Midbrain (tissue), 1 donor: ENCODE data around the gene SPIN1.

Experiments used
- DNase-seq: peaks from one replicate; lab custom pipeline; 2025; lab: John Stamatoyannopoulos, UW

SPIN1 gene

DNA sequence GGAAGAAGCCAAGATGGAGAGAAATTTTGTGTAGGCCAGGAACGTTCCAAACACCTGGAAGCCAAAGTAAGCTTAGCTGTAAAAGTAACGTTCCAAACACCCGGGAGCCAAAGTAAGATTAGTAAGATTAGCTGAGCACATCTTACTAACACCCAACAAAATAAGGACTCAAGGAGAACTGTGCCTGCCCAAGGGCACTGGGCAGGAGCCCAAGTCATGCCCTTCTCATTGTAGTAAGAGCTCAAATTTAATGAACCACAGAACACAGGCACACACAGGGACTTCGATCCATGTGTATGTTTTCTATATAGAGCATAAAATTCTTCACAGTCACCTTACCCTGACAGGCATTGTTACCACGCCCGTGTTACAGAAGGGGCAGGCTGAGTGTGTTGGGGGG, 110.6 kb downstream of the SPIN1 start:
- DNase-seq = no peak

GRCh38 chr9:88501086-88501485, 112.8 kb downstream of the SPIN1 start:
- no peak for DNase-seq

DNA sequence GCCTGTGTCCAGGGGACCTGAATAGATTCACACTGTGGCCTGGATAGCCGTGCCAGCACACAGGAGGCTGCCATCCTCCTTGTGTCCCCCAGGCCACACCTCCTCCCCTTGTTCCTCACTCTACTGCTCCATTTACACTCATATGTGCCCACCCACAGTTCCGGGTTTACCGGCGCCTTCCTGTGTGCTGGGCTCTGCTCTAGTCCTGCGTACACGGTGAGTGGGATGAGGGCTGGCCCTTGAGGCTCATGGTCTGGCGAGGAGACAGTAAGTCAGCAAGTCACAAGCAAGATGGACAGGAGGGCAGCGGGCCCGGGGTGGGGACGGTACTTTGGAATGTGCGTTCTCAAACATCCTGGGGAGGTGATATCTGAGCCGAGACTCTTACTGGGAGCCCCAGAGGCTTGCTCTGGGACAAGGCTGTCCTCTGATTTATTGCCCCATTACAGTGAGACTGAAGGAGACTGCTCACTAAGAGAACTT, 114.3 kb downstream of the SPIN1 start:
- DNase-seq = no peak

- DNase-seq = no peak
Measured at GRCh38 chr9:88503081-88503844, 115.0 kb downstream of the SPIN1 start.

DNA sequence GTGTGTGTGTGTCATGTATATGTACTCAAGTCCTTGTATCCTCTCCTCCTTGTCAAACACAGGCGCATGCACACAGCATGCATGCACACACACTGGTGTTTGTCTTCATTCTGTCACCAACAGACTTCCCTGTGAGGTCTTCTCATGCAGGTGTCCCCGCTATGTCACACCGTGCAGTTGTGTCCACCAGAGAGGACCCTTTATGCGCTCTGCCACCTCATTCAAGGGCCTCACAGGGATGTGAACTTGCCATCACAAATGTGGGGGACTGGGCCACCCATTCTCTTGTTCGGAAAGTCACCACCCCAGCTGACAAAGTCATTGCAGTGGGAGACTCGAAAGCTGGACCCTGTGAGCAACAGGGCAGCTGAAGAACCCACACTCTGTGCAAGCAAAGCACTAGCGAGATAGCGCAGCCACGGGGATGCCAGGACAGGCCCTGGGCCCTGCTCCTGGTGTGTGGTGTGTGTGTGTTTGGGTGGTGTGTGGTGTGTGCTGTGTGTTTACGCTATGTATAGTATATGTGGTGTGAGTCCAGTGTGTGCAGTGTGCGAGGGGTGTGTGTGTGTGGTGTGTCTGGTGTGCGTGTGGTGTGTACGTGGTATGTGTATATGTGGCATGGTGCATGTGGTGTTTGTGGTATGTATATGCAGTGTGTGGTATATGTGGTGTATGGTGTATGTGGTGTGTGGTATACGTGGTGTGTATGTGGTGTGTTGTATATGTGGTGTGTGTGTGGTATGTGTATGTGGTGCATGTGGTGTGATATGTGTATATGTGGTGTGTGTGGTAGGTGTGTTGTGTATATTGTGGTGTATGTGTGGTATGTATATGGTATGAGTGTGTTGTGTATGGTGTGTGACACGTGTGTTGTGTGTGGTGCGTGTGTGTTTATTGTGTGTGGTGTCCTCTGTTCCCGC, 115.9 kb downstream of the SPIN1 start:
- DNase-seq = no peak

DNA sequence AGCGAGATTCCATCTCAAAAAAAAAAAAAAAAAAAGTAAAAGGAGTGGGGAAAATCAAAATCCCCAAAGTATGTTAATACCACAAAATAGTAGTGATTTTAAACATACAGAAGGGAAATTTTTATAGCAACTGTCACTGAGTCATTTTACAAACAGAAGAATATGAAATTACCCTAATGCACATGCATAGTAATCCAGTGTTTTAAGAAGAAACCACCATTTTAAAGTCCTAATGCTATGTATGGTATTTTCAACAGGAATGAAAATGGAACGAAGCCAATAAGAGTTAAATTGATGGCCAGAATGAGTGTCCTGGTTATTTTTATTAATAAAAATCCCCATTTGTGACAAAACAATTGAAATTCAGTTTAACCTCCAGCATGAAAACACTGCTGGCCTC, 120.1 kb downstream of the SPIN1 start:
- DNase-seq = no peak

DNA sequence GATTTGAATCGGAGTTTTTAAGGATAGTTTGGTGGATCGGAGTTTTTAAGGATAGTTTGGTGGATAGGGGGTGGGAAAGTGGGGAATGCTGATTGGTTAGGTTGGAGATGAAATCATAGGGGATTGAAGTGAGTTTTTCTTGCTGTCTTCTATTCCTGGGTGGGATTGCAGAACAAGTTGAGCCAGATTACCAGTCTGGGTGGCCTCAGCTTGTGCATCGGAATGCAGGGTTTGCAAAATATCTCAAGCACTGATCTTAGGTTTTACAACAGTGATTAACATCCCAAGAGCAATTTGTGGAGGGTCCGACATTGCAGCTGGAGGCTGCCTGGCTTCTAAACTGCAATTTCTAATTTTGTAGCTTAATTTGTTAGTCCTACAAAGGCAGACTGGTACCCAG, 123.7 kb downstream of the SPIN1 start:
- DNase-seq = no peak

- DNase-seq = no peak
Measured at GRCh38 chr9:88514247-88514646, 126.0 kb downstream of the SPIN1 start.

DNA sequence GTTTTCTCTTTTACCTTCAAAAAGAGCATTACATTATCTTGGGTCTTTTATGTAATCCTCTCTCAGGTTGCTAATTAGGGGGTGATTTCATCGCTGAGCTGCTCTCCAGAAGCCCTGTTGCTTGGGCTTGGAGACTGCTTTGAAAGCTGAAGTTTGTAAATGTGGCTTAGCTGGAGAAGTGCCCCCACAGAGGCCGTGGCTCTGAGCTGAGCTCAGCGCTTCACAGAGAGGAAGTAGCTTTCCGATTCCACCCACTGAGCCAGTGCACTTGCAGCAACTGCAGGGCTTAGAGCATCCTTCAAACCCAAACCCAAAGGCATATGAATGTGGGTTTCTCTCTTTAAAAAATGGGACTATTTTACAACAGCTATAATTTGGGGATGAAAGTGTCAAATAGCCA, 133.1 kb downstream of the SPIN1 start:
- no peak for DNase-seq

DNA sequence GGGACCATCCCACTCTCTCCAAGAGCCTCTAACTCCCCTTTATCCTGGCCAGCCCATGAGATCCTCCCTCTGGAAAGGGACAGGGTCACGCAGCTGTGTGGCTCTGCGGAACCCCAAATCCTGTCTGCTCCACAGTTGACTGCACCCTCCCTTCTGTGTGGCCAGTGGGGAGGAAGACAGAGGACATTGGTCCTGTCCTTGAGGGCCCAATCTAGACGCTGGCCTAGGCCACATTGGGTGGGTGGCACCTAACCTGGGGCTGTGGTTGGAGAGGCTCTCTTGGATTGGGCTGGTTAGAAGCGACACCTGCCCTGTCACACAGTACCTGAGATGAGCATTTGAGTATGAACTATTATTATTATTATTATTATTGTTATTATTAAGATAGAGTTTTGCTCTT, 134.1 kb downstream of the SPIN1 start:
- no peak for DNase-seq

DNA sequence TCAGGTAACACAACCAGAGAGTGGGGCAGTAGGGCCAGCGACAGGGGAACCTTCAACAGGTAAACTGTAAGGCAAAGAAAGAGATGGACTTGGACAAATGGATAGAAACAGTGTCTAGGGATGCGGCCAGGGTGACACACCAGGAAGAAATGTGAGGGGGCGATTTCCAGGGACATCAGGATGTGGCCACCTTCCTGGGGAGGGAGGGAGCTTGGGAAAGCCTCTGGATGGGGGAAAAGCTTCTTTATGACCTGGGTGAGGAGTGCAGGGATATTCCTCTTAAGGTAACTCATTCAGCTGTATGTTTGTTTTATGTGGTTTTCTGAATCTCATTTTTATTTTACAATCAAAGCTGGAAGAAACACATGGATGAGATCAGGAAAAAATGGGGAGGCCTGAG, 134.8 kb downstream of the SPIN1 start:
- no peak for DNase-seq

DNA sequence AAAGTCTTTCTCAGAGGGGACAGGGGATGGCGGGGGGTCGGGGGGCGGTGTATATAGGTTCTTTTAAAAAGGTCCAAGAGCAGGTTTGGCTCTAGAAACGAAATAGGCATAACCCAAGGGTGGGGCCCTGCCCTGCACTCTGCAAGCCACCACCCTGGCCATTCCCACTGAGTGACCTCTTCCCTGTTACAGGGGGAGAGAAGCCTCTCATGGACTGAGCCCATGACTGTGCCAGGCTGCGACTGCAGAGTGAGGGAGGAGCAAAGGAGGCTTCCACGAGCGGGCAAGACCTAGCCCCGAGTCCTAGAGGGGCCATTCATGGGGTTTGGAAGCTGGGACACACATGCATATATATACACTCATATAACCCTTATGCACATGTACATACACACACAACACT, 136.7 kb downstream of the SPIN1 start:
- DNase-seq = no peak

GRCh38 chr9:88527618-88528017, 139.4 kb downstream of the SPIN1 start:
- no peak for DNase-seq
